ENCODE results near the gene SNAP91. TPM values are rescaled to one million over a fixed set of nuclear protein-coding genes. Genes with fewer than 3 reads are reported as not detected.
A peak's percentile ranks its signal among the peaks of the same experiment; 100 is the strongest.

SNAP91 gene
- total RNA-seq, 6 donors from 2014 or later, result 0.23 TPM; not detected in 5

DNA sequence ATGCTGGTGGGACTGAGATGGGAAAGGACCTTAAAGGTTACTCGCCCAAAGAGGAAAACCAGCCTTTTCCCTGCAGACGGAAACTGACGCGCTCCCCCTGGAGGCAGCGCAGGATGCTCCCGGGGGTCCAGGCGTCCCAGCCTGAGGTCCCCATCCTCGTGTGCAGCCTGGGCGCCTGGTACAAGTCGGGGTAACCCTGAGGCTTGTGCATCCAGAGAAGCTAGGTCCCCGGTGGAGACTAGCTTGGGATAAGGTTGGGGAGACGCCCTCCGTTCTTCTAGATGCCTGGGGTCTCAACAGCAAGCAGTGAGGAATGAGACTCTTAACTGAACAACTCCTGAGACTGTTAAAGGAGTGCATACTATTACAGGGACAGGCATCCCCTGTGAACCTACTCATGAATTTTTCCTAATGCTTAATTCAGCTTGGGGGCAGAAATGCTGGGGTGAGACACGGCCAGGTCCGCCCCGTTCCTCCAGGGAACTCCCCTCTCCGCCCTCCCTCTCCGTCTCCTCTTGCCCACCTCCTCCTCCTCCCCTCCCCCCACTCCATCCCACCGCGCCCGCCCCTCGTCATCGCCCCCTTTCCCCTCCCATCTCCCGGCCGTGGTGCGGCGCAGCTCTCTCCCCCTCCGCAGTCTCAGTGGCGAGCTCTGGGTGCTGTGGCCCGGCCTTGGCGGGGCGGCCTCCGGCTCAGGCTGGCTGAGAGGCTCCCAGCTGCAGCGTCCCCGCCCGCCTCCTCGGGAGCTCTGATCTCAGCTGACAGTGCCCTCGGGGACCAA, 196.8 kb downstream of the SNAP91 start, which contains the start of gene PRSS35:
Gene PRSS35 (plus strand): TSS at position 634 of the 781 bp plus-strand sequence. CDS start 10,908 bp downstream, outside the sequence.
- Histone ChIP-seq H3K9me3 (no peaks in the 10 kb centered on the region), H3K27ac (peak within 1 kb of the TSS in 1 of 4 donors; percentile 10), H3K27me3 (no peaks in the 10 kb centered on the region), H3K4me3 (peak within 1 kb of the TSS; percentile 4 to 53 (median 44)), H3K4me1 (peaks cover 0 to 17% (median 5%) of the 10 kb centered on the region in 4 donors), H3K36me3 (no peaks in the 10 kb centered on the region)
- ATAC-seq (ENCODE audit: low FRiP score in 2 of 2), result peak; percentile 76 to 91
- peak; percentile 55 to 89 for DNase-seq
- TF ChIP-seq EP300 (IDR thresholded peaks at IDR 0.05) (no peak), POLR2A (IDR thresholded peaks at IDR 0.05) (no peak), POLR2AphosphoS5 (IDR thresholded peaks at IDR 0.05) (no peak)
- TF ChIP-seq, protein P1, sequence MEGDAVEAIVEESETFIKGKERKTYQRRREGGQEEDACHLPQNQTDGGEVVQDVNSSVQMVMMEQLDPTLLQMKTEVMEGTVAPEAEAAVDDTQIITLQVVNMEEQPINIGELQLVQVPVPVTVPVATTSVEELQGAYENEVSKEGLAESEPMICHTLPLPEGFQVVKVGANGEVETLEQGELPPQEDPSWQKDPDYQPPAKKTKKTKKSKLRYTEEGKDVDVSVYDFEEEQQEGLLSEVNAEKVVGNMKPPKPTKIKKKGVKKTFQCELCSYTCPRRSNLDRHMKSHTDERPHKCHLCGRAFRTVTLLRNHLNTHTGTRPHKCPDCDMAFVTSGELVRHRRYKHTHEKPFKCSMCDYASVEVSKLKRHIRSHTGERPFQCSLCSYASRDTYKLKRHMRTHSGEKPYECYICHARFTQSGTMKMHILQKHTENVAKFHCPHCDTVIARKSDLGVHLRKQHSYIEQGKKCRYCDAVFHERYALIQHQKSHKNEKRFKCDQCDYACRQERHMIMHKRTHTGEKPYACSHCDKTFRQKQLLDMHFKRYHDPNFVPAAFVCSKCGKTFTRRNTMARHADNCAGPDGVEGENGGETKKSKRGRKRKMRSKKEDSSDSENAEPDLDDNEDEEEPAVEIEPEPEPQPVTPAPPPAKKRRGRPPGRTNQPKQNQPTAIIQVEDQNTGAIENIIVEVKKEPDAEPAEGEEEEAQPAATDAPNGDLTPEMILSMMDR (IDR thresholded peaks at IDR 0.05), result peak; percentile 26 to 73 (median 56)
- WGBS, 2 donors, result 2 to 9% methylated on average over 18 to 19 of the region's 38 CpGs

DNA sequence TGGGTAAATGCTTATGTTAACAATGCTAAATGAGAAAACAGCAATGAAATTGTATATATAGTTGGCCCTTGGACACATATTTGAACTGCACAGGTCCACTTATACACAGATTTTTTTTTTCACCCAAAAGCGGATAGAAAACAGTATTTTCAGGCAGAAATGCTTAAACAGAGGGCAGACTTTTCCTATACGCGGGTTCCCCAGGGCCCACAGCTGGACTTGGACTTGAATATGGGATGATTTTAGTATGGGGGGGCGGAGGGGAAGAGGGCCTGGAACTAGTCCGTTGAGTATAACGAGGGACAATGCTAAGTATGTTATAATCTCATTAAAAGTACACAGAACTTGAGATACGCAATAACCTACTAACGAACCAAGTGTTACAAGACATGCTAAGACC, 197.6 kb downstream of the SNAP91 start:
- H3K4me1 ChIP-seq, result peaks cover 0 to 17% (median 5%) of the 10 kb centered on the region in 4 donors
- no peak overlapping the region for H3K27ac ChIP-seq

DNA sequence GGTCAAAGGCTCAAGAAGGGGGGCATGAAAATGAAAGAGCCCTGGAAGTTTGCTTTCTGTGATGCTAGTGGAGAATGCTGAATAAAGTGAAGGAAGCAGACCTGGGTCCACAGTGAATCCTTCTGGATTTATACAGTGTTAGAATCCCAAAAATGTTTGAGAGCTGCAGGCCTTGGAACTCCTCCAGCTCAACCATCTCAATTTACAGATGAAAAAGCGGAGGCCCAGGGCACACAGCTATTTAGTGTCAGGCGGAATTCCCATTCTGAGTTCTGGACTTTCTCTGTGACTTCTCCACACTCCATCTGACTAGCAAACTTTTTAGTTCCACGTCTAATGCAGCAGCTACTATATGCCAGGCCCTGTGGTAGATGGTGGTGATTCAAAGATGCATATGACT, 198.1 kb downstream of the SNAP91 start:
- WGBS, 2 donors, result 84% methylated on average over 3 of the region's 3 CpGs
- Histone ChIP-seq H3K27ac (no peak overlapping the region), H3K36me3 (no peaks in the 10 kb centered on the region), H3K4me1 (peaks cover 0 to 17% (median 5%) of the 10 kb centered on the region in 4 donors), H3K9me3 (no peaks in the 10 kb centered on the region), H3K4me3 (no peak overlapping the region), H3K27me3 (no peaks in the 10 kb centered on the region)
- no peak for ATAC-seq (ENCODE audit: low FRiP score in 2 of 2)
- TF ChIP-seq POLR2AphosphoS5 (IDR thresholded peaks at IDR 0.05) (no peak), EP300 (IDR thresholded peaks at IDR 0.05) (no peak), POLR2A (IDR thresholded peaks at IDR 0.05) (no peak)
- TF ChIP-seq, protein P1 (IDR thresholded peaks at IDR 0.05), result no peak
- no peak for DNase-seq

More for the DNA sequence above, 197.6 kb downstream of the SNAP91 start:
- Histone ChIP-seq H3K27me3 (no peaks in the 10 kb centered on the region), H3K9me3 (no peaks in the 10 kb centered on the region), H3K4me3 (no peak overlapping the region), H3K36me3 (no peaks in the 10 kb centered on the region)
- TF ChIP-seq POLR2A (IDR thresholded peaks at IDR 0.05) (no peak), EP300 (IDR thresholded peaks at IDR 0.05) (no peak), POLR2AphosphoS5 (IDR thresholded peaks at IDR 0.05) (no peak)
- TF ChIP-seq, protein P1 (IDR thresholded peaks at IDR 0.05), result no peak
- 75% methylated on average over 8 of the region's 8 CpGs for WGBS, 2 donors
- ATAC-seq (ENCODE audit: low FRiP score in 2 of 2), result no peak
- no peak for DNase-seq

DNA sequence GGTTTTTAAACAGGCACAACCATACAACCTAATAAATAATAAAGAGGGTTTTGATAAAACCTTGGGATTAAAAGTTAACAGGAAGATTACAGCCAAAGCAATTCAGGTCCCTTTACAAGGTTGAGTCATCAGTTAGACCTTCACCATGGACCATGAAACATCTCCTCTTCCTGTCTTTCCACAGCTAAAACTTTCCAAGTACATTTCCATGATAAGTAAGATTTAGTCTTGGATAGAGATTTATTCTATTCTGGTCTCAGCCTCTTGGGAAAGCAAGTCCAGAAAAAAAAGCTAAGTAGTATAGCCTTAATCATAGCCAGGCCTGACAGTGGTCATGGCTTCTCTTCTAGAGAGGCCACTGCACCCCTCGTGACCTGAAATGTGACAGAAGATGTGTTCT, 199.5 kb downstream of the SNAP91 start:
- Histone ChIP-seq H3K9me3 (no peaks in the 10 kb centered on the region), H3K4me1 (peaks cover 0 to 20% (median 7%) of the 10 kb centered on the region in 4 donors), H3K27ac (no peak overlapping the region), H3K4me3 (no peak overlapping the region), H3K27me3 (no peaks in the 10 kb centered on the region), H3K36me3 (no peaks in the 10 kb centered on the region)
- no peak for ATAC-seq (ENCODE audit: low FRiP score in 2 of 2)
- no peak for TF ChIP-seq POLR2AphosphoS5 (IDR thresholded peaks at IDR 0.05)
- TF ChIP-seq, protein P1 (IDR thresholded peaks at IDR 0.05), result no peak
- TF ChIP-seq EP300 (IDR thresholded peaks at IDR 0.05), result no peak
- TF ChIP-seq POLR2A (IDR thresholded peaks at IDR 0.05), result no peak
- DNase-seq, result no peak
- 91 to 94% methylated on average over 1 of the region's 1 CpG for WGBS, 2 donors
